Lower leg skin (tissue), 4 donors: ENCODE data around the gene RNF4. TPM values are rescaled to one million over a fixed set of nuclear protein-coding genes. Genes with fewer than 3 reads are reported as not detected.

Source experiments
- DNase-seq, 2 donors: peaks; one replicate each; pipeline ENCODE4 v3.0.0-alpha.2; 2019; ENCODE audit warnings: low spot score in 2 of 2
- H3K4me3 ChIP-seq: fragments of 200-600 bp; sonication (generic); 2 replicates; pipeline ENCODE4 v1.5.1; 2017; ENCODE audit warnings: mild to moderate bottlenecking, low read depth; ENCODE audit not compliant: poor library complexity, severe bottlenecking
- POLR2A ChIP-seq, 2 donors: fragments of 450-650 bp; IDR thresholded peaks; one replicate each; pipeline ENCODE4 v1.6.1; 2016 to 2017; ENCODE audit warnings: antibody characterized with exemption in 2 of 2, mild to moderate bottlenecking in 1 of 2, moderate library complexity in 1 of 2
- WGBS, 2 donors: methylation state at CpG; one replicate each; pipeline ENCODE4 v1.1.5; 2018; 5-methylcytosine and 5-hydroxymethylcytosine counted together
- intact Hi-C: fragments of 100-400 bp; cut with DNase I; formaldehyde crosslinking; loops from one replicate; pipeline ENCODE4 v1.15.0; 2023; ENCODE audit warnings: low total_unique reads
- total RNA-seq, 4 donors: library from RNA; depleted of rRNA; stranded (reverse); fragments of >200 nt; gene quantifications; one replicate each; pipeline ENCODE4 v1.1.0, GENCODE V29; 2016
- TF ChIP-seq, protein P1 (sequence below), 3 donors: fragments of 450-650 bp; IDR thresholded peaks; one replicate each; pipeline ENCODE4 v1.5.1; 2016; ENCODE audit warnings: antibody characterized with exemption in 3 of 3, mild to moderate bottlenecking in 3 of 3, moderate library complexity in 2 of 3

RNF4 gene
- total RNA-seq, 4 donors from 2014 or later = 30.4 to 44.0 (median 37.9) TPM

- 66 to 86% methylated on average over 4 of the region's 4 CpGs for WGBS, 2 donors
- intact Hi-C loops = no loop called here
- TF ChIP-seq, protein P1, sequence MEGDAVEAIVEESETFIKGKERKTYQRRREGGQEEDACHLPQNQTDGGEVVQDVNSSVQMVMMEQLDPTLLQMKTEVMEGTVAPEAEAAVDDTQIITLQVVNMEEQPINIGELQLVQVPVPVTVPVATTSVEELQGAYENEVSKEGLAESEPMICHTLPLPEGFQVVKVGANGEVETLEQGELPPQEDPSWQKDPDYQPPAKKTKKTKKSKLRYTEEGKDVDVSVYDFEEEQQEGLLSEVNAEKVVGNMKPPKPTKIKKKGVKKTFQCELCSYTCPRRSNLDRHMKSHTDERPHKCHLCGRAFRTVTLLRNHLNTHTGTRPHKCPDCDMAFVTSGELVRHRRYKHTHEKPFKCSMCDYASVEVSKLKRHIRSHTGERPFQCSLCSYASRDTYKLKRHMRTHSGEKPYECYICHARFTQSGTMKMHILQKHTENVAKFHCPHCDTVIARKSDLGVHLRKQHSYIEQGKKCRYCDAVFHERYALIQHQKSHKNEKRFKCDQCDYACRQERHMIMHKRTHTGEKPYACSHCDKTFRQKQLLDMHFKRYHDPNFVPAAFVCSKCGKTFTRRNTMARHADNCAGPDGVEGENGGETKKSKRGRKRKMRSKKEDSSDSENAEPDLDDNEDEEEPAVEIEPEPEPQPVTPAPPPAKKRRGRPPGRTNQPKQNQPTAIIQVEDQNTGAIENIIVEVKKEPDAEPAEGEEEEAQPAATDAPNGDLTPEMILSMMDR (IDR thresholded peaks at IDR 0.05) = no peak
- TF ChIP-seq POLR2A (IDR thresholded peaks at IDR 0.05) = no peak
- DNase-seq = no peak
- H3K4me3 ChIP-seq = no peak overlapping the region
These were observed 47.1 kb downstream of the RNF4 start for GRCh38 chr4:2515830-2516550.

DNA sequence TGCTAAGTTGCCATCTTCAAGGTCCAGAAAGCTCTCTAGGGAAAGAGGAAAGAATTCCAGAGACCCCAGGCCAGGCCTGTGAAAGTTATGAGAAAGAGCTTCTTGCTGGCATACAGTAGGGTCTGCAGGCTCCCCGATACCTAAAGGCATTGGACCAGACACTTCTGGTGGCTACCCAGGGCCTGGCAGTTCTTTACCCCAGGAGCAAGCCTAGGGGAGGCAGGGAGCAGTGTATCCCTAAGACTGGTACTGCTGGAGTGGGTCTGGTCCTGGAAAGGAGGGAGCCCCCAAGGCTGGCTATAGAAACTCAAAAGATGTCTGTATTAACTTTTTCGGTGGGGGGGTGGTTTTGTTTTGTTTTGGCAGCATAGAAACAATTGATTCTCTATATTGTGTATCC is 47.7 kb downstream of the RNF4 start:
- H3K4me3 ChIP-seq = no peak overlapping the region
- no peak for DNase-seq
- TF ChIP-seq, protein P1 (IDR thresholded peaks at IDR 0.05) = no peak
- TF ChIP-seq POLR2A (IDR thresholded peaks at IDR 0.05) = no peak
- WGBS, 2 donors = 87 to 88% methylated on average over 2 of the region's 2 CpGs
- intact Hi-C loops = no loop called here

DNA sequence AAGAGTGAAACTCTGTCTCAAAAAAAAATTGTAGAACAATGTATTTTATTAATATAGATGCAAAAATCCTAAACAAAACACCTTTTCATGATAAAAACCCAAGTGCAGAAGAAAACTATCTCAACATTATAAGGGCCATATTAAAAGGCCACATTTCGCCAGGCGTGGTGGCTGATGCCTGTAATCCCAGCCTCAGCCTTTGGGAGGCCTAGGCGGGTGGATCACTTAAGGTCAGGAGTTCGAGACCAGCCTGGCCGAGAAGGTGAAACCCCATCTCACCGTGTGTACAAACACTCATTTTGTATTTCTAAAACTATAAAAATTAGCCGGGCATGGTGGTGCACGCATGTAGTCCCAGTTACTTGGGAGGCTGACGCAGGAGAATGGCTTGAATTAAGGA is 57.7 kb downstream of the RNF4 start:
- intact Hi-C loops = no loop called here
- no peak overlapping the region for H3K4me3 ChIP-seq
- DNase-seq = no peak
- no peak for TF ChIP-seq POLR2A (IDR thresholded peaks at IDR 0.05)
- TF ChIP-seq, protein P1 (IDR thresholded peaks at IDR 0.05) = no peak
- 92 to 94% methylated on average over 9 of the region's 9 CpGs for WGBS, 2 donors

DNA sequence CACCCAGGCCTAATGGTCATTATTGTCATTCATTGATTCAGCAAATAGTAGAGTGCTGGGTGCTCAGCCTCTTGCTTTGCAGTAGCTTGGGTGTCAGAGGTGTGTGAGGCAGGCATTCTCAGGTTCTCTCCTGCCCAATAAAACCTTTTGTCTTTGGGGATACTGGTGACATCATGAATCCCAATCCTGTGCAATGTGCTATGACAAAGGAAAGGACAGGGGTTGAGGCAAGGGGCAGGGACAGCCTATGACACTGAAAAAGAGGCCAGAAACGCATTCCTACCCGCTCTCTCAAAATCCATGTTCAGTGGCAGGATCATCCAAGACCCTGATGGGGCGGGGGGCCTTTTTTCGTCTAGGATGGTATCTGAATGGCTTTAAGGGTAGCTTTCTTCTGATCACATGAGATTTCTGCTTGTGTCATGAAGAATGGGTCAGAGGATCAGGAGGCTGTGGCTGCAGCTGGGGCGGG is 66.0 kb downstream of the RNF4 start:
- no peak overlapping the region for H3K4me3 ChIP-seq
- WGBS, 2 donors = 56 to 62% methylated on average over 5 of the region's 5 CpGs
- DNase-seq = no peak

GRCh38 chr4:2535376-2536192 is 66.7 kb downstream of the RNF4 start:
- TF ChIP-seq POLR2A (IDR thresholded peaks at IDR 0.05) = no peak
- TF ChIP-seq, protein P1 (IDR thresholded peaks at IDR 0.05) = no peak
- peak; percentile 27 to 92 for DNase-seq
- WGBS, 2 donors = 4 to 5% methylated on average over 21 to 44 of the region's 77 CpGs
- H3K4me3 ChIP-seq = peak overlapping the region; percentile 55
- intact Hi-C loops = no loop called here

More for the DNA sequence above, 66.0 kb downstream of the RNF4 start:
- intact Hi-C loops = no loop called here
- TF ChIP-seq POLR2A (IDR thresholded peaks at IDR 0.05) = no peak
- TF ChIP-seq, protein P1 (IDR thresholded peaks at IDR 0.05) = no peak
